ENCODE measurements around the gene CHD2.

Gene CHD2

DNA sequence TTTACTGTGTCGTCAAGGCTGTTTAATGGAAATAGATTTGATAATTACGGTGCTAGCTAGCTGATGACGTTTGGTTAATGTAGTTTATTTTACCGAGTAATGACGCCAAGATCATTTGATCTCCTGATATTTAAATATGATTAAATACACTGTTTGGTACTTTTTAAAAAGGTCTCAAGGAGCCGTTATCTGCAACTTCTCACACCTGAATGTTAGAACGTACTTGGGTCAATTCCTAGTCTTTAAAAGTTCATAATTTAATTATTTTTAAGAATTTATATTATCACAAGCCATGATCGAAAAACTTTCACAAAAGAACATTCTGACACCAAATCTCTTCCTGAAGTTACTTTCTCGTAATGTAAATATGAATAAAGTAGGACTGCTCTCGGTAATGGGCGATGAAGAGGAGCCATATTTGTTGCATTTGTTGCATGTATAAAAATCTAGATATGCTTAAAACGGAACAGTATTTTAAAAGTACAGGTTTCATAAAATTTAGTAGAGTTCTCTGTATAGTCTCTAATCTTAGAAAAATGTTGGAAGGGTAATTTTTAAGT is 16.2 kb upstream of the CHD2 start:
- Histone ChIP-seq H3K36me3 (ENCODE audit: control insufficient read depth in 1 of 2, insufficient read depth in 2 of 2, low read length in 2 of 2) (peaks cover under 1% of the 10 kb centered on the region in 2 experiments), H3K4ac (ENCODE audit: low read depth, low read length) (peak overlapping the region; percentile 99), H2BK5ac (ENCODE audit: low read depth, low read length, poor library complexity) (no peak overlapping the region), H3K4me1 (ENCODE audit: control insufficient read depth in 1 of 2, insufficient read depth in 2 of 2, low read length in 2 of 2) (peaks cover 3 to 6% of the 10 kb centered on the region in 2 experiments), H3K27me3 (ENCODE audit: insufficient read depth, low read length) (no peaks in the 10 kb centered on the region), H3K79me2 (ENCODE audit: control insufficient read depth, insufficient read depth, low read length, poor library complexity) (peaks cover 10% of the 10 kb centered on the region), H4K12ac (ENCODE audit: low read depth, low read length) (no peak overlapping the region), H3K4me3 (ENCODE audit: low read depth, low read length) (peak overlapping the region; percentile 92), H3K79me1 (ENCODE audit: low read length) (peaks cover 18% of the 10 kb centered on the region), H4K91ac (ENCODE audit: low read depth, low read length) (no peak overlapping the region), H3K9me3 (ENCODE audit: insufficient read depth, low read depth, low read length) (no peaks in the 10 kb centered on the region), H3K27ac (ENCODE audit: low read depth, low read length) (peak overlapping the region; percentile 100), H3K4me2 (ENCODE audit: low read length) (peak overlapping the region; percentile 54), H3K23ac (ENCODE audit: low read length) (no peak overlapping the region), H2AK5ac (ENCODE audit: low read length) (no peak overlapping the region), H2BK12ac (ENCODE audit: low read length) (no peak overlapping the region), H2AFZ (ENCODE audit: insufficient read depth, low read length, poor library complexity) (no peak overlapping the region), H3K14ac (ENCODE audit: low read length) (no peak overlapping the region), H3K18ac (ENCODE audit: low read length) (no peak overlapping the region), H3K9ac (ENCODE audit: low read length) (peak overlapping the region; percentile 100), H4K8ac (ENCODE audit: low read depth, low read length) (no peak overlapping the region), H2BK120ac (ENCODE audit: insufficient read depth, low read length, poor library complexity) (no peak overlapping the region)
- no CpG with 5 or more reads among the region's 12 CpGs for WGBS (ENCODE audit: extremely low coverage, insufficient coverage, insufficient read length)
- DNase-seq, result no peak

DNA sequence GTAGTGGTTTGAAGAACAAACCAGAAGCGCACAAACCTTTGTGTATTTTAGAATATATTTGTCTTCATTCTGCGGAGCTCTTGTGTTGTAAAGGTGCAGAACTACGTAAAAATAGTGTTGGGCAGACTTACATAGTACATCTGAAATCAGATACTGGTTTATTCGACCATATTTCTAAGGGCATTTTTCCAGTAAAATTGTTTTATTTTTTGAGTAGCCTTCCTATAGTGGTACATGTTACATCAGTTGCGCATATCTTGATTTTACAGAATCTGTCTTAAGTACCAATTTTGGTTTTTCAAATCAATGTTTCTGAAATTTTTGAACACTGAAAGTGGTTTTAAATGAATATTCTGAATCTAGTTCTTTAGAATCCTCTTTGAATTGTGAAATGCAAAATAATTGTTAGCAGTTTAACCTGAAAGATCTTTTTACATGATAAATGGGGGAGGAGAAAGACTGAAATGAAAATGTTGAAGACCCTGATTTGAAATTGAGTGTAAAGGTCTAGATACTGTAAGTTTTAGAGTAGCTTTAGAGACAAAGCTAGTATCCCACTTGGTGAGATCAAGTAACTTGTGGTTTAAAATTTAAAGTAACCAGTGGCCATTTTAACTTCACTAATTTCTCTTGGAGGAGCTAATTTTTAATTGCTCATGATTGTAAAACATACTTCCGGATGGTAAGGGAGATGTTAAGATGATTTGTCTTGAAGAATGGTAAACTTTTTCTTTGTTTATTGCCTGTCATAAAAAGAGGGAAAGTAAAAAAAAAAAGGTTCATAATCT is 15.5 kb upstream of the CHD2 start:
- no peak overlapping the region for H2BK5ac ChIP-seq (ENCODE audit: low read depth, low read length, poor library complexity)
- peak in 1 of 2 donors; percentile 46 for DNase-seq
- no peak overlapping the region for H4K91ac ChIP-seq (ENCODE audit: low read depth, low read length)
- H3K36me3 ChIP-seq (ENCODE audit: control insufficient read depth in 1 of 2, insufficient read depth in 2 of 2, low read length in 2 of 2), result peaks cover 3% of the 10 kb centered on the region in 2 experiments
- H3K9me3 ChIP-seq (ENCODE audit: insufficient read depth, low read depth, low read length), result no peaks in the 10 kb centered on the region
- peak overlapping the region; percentile 6 for H3K4me3 ChIP-seq (ENCODE audit: low read depth, low read length)
- no peak overlapping the region for H3K9ac ChIP-seq (ENCODE audit: low read length)
- H3K79me2 ChIP-seq (ENCODE audit: control insufficient read depth, insufficient read depth, low read length, poor library complexity), result peaks cover 10% of the 10 kb centered on the region
- H4K12ac ChIP-seq (ENCODE audit: low read depth, low read length), result no peak overlapping the region
- no peak overlapping the region for H2AK5ac ChIP-seq (ENCODE audit: low read length)
- H3K27me3 ChIP-seq (ENCODE audit: insufficient read depth, low read length), result no peaks in the 10 kb centered on the region
- no peak overlapping the region for H3K18ac ChIP-seq (ENCODE audit: low read length)
- no peak overlapping the region for H3K4ac ChIP-seq (ENCODE audit: low read depth, low read length)
- WGBS (ENCODE audit: extremely low coverage, insufficient coverage, insufficient read length), result no CpG with 5 or more reads among the region's 6 CpGs
- H3K4me1 ChIP-seq (ENCODE audit: control insufficient read depth in 1 of 2, insufficient read depth in 2 of 2, low read length in 2 of 2), result peaks cover 3 to 6% of the 10 kb centered on the region in 2 experiments
- peak overlapping the region; percentile 50 for H3K4me2 ChIP-seq (ENCODE audit: low read length)
- no peak overlapping the region for H2BK120ac ChIP-seq (ENCODE audit: insufficient read depth, low read length, poor library complexity)
- H3K79me1 ChIP-seq (ENCODE audit: low read length), result peaks cover 18% of the 10 kb centered on the region
- H3K23ac ChIP-seq (ENCODE audit: low read length), result no peak overlapping the region
- no peak overlapping the region for H3K14ac ChIP-seq (ENCODE audit: low read length)
- no peak overlapping the region for H3K27ac ChIP-seq (ENCODE audit: low read depth, low read length)
- H4K8ac ChIP-seq (ENCODE audit: low read depth, low read length), result no peak overlapping the region
- no peak overlapping the region for H2AFZ ChIP-seq (ENCODE audit: insufficient read depth, low read length, poor library complexity)
- no peak overlapping the region for H2BK12ac ChIP-seq (ENCODE audit: low read length)

DNA sequence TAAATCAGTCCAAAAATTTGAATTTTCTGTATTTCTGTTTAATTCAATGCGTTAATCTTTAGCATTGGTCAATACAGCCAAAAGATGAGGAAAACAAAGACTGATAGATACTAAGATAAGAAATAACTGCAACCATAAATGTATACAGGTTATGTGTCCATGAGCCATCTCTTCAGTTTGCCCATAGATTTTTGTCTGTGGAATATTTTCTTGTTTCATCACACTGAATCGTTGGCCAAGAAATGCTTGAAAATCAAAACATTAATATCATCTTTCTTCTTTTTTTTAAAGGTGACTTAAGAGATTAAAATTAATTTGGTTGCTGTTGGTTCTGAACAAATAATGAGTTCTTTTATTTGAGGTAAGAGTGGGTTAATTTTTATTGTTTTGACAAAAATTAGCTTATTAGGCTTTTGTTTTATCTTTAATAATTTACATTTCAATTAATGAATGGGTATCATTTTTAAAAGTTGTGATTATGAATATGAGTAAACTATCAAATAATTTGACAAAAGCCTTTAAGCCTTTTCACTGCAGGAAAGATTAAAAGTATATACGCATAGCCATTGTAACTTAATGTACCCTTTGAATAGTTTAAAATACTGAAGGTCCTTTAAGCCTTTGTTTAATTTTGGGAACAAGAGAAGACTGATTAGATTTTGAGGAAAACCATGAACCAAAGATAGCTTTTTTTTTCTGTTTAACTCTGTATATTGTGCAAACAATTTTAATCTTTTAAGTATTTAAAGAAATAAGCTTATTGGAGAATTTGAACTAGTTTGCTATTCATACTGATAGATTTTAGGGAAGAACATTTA is 14.7 kb upstream of the CHD2 start:
- Histone ChIP-seq H4K12ac (ENCODE audit: low read depth, low read length) (no peak overlapping the region), H3K4ac (ENCODE audit: low read depth, low read length) (no peak overlapping the region), H3K9ac (ENCODE audit: low read length) (no peak overlapping the region), H2BK5ac (ENCODE audit: low read depth, low read length, poor library complexity) (no peak overlapping the region), H3K4me3 (ENCODE audit: low read depth, low read length) (no peak overlapping the region), H3K4me1 (ENCODE audit: control insufficient read depth in 1 of 2, insufficient read depth in 2 of 2, low read length in 2 of 2) (peaks cover 3 to 6% of the 10 kb centered on the region in 2 experiments), H3K79me2 (ENCODE audit: control insufficient read depth, insufficient read depth, low read length, poor library complexity) (peaks cover 10% of the 10 kb centered on the region), H3K14ac (ENCODE audit: low read length) (no peak overlapping the region), H3K4me2 (ENCODE audit: low read length) (peak overlapping the region; percentile 43), H3K27me3 (ENCODE audit: insufficient read depth, low read length) (no peaks in the 10 kb centered on the region), H3K36me3 (ENCODE audit: control insufficient read depth in 1 of 2, insufficient read depth in 2 of 2, low read length in 2 of 2) (peaks cover 3 to 5% of the 10 kb centered on the region in 2 experiments), H4K8ac (ENCODE audit: low read depth, low read length) (no peak overlapping the region), H2AK5ac (ENCODE audit: low read length) (no peak overlapping the region), H2AFZ (ENCODE audit: insufficient read depth, low read length, poor library complexity) (no peak overlapping the region), H3K79me1 (ENCODE audit: low read length) (peaks cover 18% of the 10 kb centered on the region), H3K18ac (ENCODE audit: low read length) (no peak overlapping the region), H3K23ac (ENCODE audit: low read length) (no peak overlapping the region), H4K91ac (ENCODE audit: low read depth, low read length) (no peak overlapping the region), H3K9me3 (ENCODE audit: insufficient read depth, low read depth, low read length) (no peaks in the 10 kb centered on the region), H3K27ac (ENCODE audit: low read depth, low read length) (no peak overlapping the region), H2BK12ac (ENCODE audit: low read length) (no peak overlapping the region), H2BK120ac (ENCODE audit: insufficient read depth, low read length, poor library complexity) (no peak overlapping the region)
- DNase-seq, result peak in 1 of 2 donors; percentile 65
- no CpG with 5 or more reads among the region's 3 CpGs for WGBS (ENCODE audit: extremely low coverage, insufficient coverage, insufficient read length)

DNA sequence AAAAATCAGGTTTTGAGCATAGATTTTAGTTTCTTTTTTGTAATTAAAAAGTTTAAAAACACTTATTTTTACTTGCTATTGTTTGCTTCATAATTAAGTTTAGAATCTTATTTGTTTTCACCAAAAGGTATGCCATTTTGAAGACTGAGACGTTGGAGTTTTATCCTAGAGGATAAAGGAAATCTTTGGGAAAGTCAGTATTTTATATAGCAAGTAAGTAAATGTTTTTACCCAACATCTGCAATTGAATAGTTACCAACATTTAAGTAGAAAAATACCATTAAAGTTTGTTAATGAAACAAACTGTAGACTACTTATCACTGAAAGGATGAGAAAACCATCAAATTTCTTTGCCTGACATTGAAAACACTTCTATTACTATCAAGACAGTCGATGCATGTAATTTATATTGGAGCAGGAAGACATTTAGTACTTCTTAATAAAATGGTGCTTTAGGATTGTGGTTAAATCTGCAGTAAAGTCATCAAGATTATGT is 14.0 kb upstream of the CHD2 start:
- no peak overlapping the region for H3K14ac ChIP-seq (ENCODE audit: low read length)
- no peak overlapping the region for H2BK12ac ChIP-seq (ENCODE audit: low read length)
- no peak overlapping the region for H2BK120ac ChIP-seq (ENCODE audit: insufficient read depth, low read length, poor library complexity)
- no peak overlapping the region for H3K9ac ChIP-seq (ENCODE audit: low read length)
- H4K12ac ChIP-seq (ENCODE audit: low read depth, low read length), result no peak overlapping the region
- H3K79me1 ChIP-seq (ENCODE audit: low read length), result peaks cover 15% of the 10 kb centered on the region
- no peak overlapping the region for H2AK5ac ChIP-seq (ENCODE audit: low read length)
- H2AFZ ChIP-seq (ENCODE audit: insufficient read depth, low read length, poor library complexity), result no peak overlapping the region
- H4K91ac ChIP-seq (ENCODE audit: low read depth, low read length), result no peak overlapping the region
- H3K27ac ChIP-seq (ENCODE audit: low read depth, low read length), result no peak overlapping the region
- H3K27me3 ChIP-seq (ENCODE audit: insufficient read depth, low read length), result no peaks in the 10 kb centered on the region
- H3K9me3 ChIP-seq (ENCODE audit: insufficient read depth, low read depth, low read length), result no peaks in the 10 kb centered on the region
- no peak overlapping the region for H3K4me2 ChIP-seq (ENCODE audit: low read length)
- H3K4me3 ChIP-seq (ENCODE audit: low read depth, low read length), result no peak overlapping the region
- H3K18ac ChIP-seq (ENCODE audit: low read length), result no peak overlapping the region
- peaks cover 8 to 11% of the 10 kb centered on the region in 2 experiments for H3K36me3 ChIP-seq (ENCODE audit: control insufficient read depth in 1 of 2, insufficient read depth in 2 of 2, low read length in 2 of 2)
- no peak overlapping the region for H3K4ac ChIP-seq (ENCODE audit: low read depth, low read length)
- no peak overlapping the region for H3K23ac ChIP-seq (ENCODE audit: low read length)
- H3K4me1 ChIP-seq (ENCODE audit: control insufficient read depth in 1 of 2, insufficient read depth in 2 of 2, low read length in 2 of 2), result peaks cover 3 to 6% of the 10 kb centered on the region in 2 experiments
- no peak overlapping the region for H2BK5ac ChIP-seq (ENCODE audit: low read depth, low read length, poor library complexity)
- H4K8ac ChIP-seq (ENCODE audit: low read depth, low read length), result no peak overlapping the region
- DNase-seq, result no peak
- peaks cover 13% of the 10 kb centered on the region for H3K79me2 ChIP-seq (ENCODE audit: control insufficient read depth, insufficient read depth, low read length, poor library complexity)
- no CpG with 5 or more reads among the region's 2 CpGs for WGBS (ENCODE audit: extremely low coverage, insufficient coverage, insufficient read length)

Measured in trophoblast cell (in vitro differentiated cells and primary cell).